Heart left ventricle (tissue), 16 donors: ENCODE data around the gene FARP1. TPM values are rescaled to one million over a fixed set of nuclear protein-coding genes. Genes with fewer than 3 reads are reported as not detected.

Experiments used
- ATAC-seq, 4 donors: fragments of 200-7000 bp; cut with Tn5 transposase; one replicate each; pipeline ENCODE4 v1.9.1; 2020 to 2022; ENCODE audit warnings: moderate library complexity in 4 of 4, mild to moderate bottlenecking in 3 of 4, moderate number of reproducible peaks in 1 of 4
- DNase-seq, 5 donors: peaks; one replicate each; pipeline ENCODE4 v3.0.0-alpha.2; 2020
- H3K27ac ChIP-seq, 12 donors: fragments of 200-600 bp; sonication (generic) in 4 of 12; one replicate each; pipeline versions ENCODE4 v1.5.0 to v1.8.0; 2016 to 2022; ENCODE audit warnings: mild to moderate bottlenecking in 2 of 12
- H3K27me3 ChIP-seq, 9 donors: fragments of 200-600 bp; sonication (generic) in 2 of 9; one replicate each; pipeline versions ENCODE4 v1.5.1 to v1.8.0; 2016 to 2022; ENCODE audit warnings: mild to moderate bottlenecking in 3 of 9
- H3K36me3 ChIP-seq, 9 donors: fragments of 200-600 bp; sonication (generic) in 2 of 9; one replicate each; pipeline versions ENCODE4 v1.5.0 to v1.8.0; 2018 to 2022; ENCODE audit warnings: mild to moderate bottlenecking in 2 of 9
- H3K4me1 ChIP-seq, 12 donors: fragments of 200-600 bp; sonication (generic) in 4 of 12; one replicate each; pipeline versions ENCODE4 v1.5.0 to v1.8.0; 2016 to 2022; ENCODE audit warnings: mild to moderate bottlenecking in 3 of 12
- H3K4me3 ChIP-seq, 12 donors: fragments of 200-600 bp; sonication (generic) in 4 of 12; one replicate each; pipeline versions ENCODE4 v1.5.0 to v1.8.0; 2017 to 2022; ENCODE audit warnings: mild to moderate bottlenecking in 9 of 12, moderate library complexity in 4 of 12
- H3K9me3 ChIP-seq, 12 donors: fragments of 200-600 bp; sonication (generic) in 4 of 12; one replicate each; pipeline versions ENCODE4 v1.5.0 to v1.8.0; 2016 to 2022; ENCODE audit warnings: mild to moderate bottlenecking in 1 of 12
- POLR2A ChIP-seq, 2 donors: fragments of 450-650 bp; IDR thresholded peaks; one replicate each; pipeline ENCODE4 v1.6.1; 2017; ENCODE audit warnings: antibody characterized with exemption in 2 of 2, mild to moderate bottlenecking in 2 of 2, moderate library complexity in 2 of 2
- WGBS, 4 donors: extraction: QIAGEN DNeasy Blood & Tissue Kit in 2 of 4; methylation state at CpG; one replicate each; pipeline versions ENCODE4 v1.1.5 to v1.1.7; 2013 to 2018; 5-methylcytosine and 5-hydroxymethylcytosine counted together
- intact Hi-C, 10 donors: fragments of 100-400 bp; cut with DNase I; formaldehyde crosslinking; loops; one replicate each; pipeline versions ENCODE4 v1.11.1 to v1.14.2; 2022
- polyA plus RNA-seq, 2 donors: library from polyadenylated mRNA; stranded (reverse); fragments of 200-250 nt; gene quantifications; one replicate each; pipeline ENCODE4 v1.2.3, GENCODE V29; 2013
- total RNA-seq, 9 donors: library from RNA; depleted of rRNA in 2 of 9; stranded (reverse); fragments of >200 nt in 2 of 9; fragmentation: NEBNext Ultra II Directional in 3 of 9; extraction: Animal tissue kit (Norgen Biotek cat#: 25700) in 3 of 9; gene quantifications; one replicate each; pipeline versions ENCODE4 v1.1.0 to v1.2.4, GENCODE V29; 2016 to 2023
- TF ChIP-seq, protein P1 (sequence below), 12 donors: fragments of 200-600 bp; sonication (generic) in 4 of 12; IDR thresholded peaks; one replicate each; pipeline versions ENCODE4 v1.5.0 to v1.8.0; 2018 to 2022; ENCODE audit warnings: antibody characterized with exemption in 12 of 12, mild to moderate bottlenecking in 5 of 12
- donor health status: ischemic (EF 13 %, LVEDD 7.1; RV severe dilation, severe dysfunction).
- donor health status: healthy with polysubstance abuse.
- donor health status: DM: no; HTN: yes; CAD: no.
- donor health status: DM: no; HTN: no; CAD: no.
- donor health status: ischemic (EF 25% LVEDD 6.9; RV normal size, moderate dysfunction).
- donor health status: ischemic (EF 25% LVEDD 5.7; RV mildly dilated, moderate dysfunction).
- donor health status: healthy.
- donor health status: DM: yes; HTN: yes; CAD: no.
- donor health status: ischemic (EF 35%, LVEDD 5.7; RV mildly dilated, moderate dysfunction).
- donor health status: nonischemic (EF 11% LVEDD 7.7; RV severe dilation, severe dysfunction).
- donor health status: DM: yes; HTN: yes; CAD: no.
- donor health status: PGD.
- donor health status: ischemic (EF 29% LVEDD 5.4; RV normal size, mild dysfunction).
- donor health status: nonischemic (EF 23%, LVEDD 6.1; RV moderate dilation, normal function).

Gene FARP1
- total and polyA plus RNA-seq, 11 donors: 7.7 to 51.8 (median 22.3) TPM

DNA sequence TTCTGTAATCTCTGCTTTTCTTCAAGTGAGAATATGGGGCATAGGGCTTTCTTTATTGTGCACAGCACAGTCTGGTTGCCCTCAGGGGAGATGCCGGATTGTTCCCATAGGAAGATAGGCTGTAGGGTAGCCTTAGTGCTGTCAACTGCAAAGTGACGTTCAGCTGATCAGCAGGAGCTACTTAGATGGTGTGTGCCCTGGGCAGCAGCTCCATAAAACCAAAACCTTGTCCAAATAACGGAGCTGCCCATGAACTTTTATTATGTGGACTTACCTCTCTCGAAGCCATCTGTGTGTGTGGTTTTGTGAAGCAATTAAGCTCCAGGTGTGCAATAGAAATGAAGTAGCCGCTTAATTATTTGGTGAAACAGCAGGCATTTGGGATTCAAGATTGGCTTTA is 154.2 kb downstream of the FARP1 start:
- WGBS, 4 donors: 92 to 94% (median 93%) methylated on average over 5 of the region's 5 CpGs
- ATAC-seq (no peak), DNase-seq (no peak)
- H3K27ac ChIP-seq: no peak overlapping the region
- no peaks in the 10 kb centered on the region for H3K27me3 ChIP-seq
- intact Hi-C loops: no loop called here
- no peak overlapping the region for H3K4me3 ChIP-seq
- TF ChIP-seq, protein P1, sequence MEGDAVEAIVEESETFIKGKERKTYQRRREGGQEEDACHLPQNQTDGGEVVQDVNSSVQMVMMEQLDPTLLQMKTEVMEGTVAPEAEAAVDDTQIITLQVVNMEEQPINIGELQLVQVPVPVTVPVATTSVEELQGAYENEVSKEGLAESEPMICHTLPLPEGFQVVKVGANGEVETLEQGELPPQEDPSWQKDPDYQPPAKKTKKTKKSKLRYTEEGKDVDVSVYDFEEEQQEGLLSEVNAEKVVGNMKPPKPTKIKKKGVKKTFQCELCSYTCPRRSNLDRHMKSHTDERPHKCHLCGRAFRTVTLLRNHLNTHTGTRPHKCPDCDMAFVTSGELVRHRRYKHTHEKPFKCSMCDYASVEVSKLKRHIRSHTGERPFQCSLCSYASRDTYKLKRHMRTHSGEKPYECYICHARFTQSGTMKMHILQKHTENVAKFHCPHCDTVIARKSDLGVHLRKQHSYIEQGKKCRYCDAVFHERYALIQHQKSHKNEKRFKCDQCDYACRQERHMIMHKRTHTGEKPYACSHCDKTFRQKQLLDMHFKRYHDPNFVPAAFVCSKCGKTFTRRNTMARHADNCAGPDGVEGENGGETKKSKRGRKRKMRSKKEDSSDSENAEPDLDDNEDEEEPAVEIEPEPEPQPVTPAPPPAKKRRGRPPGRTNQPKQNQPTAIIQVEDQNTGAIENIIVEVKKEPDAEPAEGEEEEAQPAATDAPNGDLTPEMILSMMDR (IDR thresholded peaks at IDR 0.05): no peak
- no peak for TF ChIP-seq POLR2A (IDR thresholded peaks at IDR 0.05)
- peaks cover 0 to 39% (median 15%) of the 10 kb centered on the region in 12 donors for H3K4me1 ChIP-seq
- H3K9me3 ChIP-seq: no peaks in the 10 kb centered on the region
- no peaks in the 10 kb centered on the region for H3K36me3 ChIP-seq

DNA sequence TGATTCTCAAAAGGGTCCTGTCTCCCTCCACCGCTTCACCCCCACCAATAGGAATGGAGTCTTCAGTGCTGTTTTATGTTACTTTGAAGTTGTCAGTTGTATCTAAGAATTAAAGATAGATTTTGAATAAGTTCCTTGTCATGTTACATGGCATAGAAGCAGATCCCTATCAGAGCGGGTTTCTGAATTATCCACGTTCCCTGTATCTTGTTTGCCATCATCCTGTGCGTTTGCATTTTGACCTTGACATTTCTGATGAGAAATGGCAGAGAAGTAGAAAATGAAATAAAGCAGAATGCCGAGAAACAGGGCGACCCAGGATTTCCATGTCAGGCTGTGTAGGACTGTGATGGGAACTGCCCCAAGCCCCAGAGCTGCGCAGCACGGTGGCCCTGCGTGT is 154.9 kb downstream of the FARP1 start:
- 94 to 97% (median 95%) methylated on average over 9 of the region's 9 CpGs for WGBS, 4 donors
- peaks cover 0 to 42% (median 16%) of the 10 kb centered on the region in 12 donors for H3K4me1 ChIP-seq
- no peak overlapping the region for H3K4me3 ChIP-seq
- no peak for TF ChIP-seq POLR2A (IDR thresholded peaks at IDR 0.05)
- TF ChIP-seq, protein P1 (IDR thresholded peaks at IDR 0.05): no peak
- DNase-seq (no peak), ATAC-seq (no peak)
- H3K27ac ChIP-seq: no peak overlapping the region
- intact Hi-C loops: no loop called here
- no peaks in the 10 kb centered on the region for H3K27me3 ChIP-seq
- no peaks in the 10 kb centered on the region for H3K36me3 ChIP-seq
- H3K9me3 ChIP-seq: no peaks in the 10 kb centered on the region

DNA sequence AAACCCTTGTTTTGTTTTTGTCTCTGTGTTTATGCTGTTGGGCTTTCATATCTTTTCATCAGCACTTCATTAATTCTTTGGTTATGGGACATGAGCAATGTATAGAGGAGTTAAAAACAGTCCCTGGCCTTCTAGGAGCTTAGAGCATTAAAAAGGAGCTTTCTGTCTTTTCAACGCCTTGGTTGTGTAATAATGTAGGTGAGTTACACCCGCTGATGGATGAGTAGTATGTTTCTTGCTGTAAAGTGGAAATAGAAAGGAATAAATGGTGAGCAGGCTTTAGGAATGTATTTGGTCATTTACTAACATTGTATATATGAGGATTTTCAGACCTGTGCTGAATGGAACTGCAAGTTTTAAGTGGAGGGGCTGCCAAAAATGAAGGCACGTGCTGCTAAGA is 155.7 kb downstream of the FARP1 start:
- Histone ChIP-seq H3K4me3 (no peak overlapping the region), H3K9me3 (no peaks in the 10 kb centered on the region), H3K36me3 (no peaks in the 10 kb centered on the region), H3K27me3 (no peaks in the 10 kb centered on the region), H3K27ac (no peak overlapping the region), H3K4me1 (peaks cover 0 to 42% (median 16%) of the 10 kb centered on the region in 12 donors)
- intact Hi-C loops: no loop called here
- 52 to 71% (median 57%) methylated on average over 3 of the region's 3 CpGs for WGBS, 4 donors
- ATAC-seq (no peak), DNase-seq (no peak)
- TF ChIP-seq POLR2A (IDR thresholded peaks at IDR 0.05): no peak
- TF ChIP-seq, protein P1 (IDR thresholded peaks at IDR 0.05): no peak

DNA sequence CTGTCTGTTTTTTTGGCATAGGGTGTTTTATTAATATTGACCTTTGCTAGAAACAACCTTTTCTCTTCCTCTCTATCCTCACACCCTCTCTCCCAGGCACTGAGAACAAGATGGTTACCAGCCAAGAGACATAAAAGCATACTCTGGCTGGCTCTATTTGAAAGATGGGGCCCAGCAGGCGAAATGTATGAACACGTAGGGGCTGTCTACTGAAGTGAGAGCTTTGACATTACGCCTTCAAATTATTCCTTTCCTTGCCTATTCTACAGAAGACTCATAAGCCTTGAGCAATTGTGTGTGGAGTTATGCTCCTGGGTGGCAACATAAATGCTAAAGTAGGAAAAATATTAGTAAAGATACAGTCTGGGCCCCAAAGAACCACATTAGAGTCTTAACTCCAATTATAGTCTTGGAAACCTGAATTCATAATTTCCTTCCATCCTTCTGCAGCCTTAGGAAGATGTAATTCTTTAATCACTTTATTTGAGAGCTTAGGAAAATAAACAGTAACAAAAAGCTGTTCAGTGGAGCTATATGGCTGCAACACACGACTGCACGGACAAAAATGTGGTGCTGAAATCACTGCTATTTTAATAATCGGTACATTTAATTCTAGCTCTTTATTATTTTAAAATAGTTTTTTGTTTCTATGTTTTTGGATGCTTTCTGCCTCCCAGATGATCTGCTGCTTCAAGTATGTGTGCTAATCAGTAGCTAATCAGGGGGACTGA is 156.5 kb downstream of the FARP1 start:
- Histone ChIP-seq H3K4me3 (no peak overlapping the region), H3K27ac (no peak overlapping the region), H3K4me1 (peaks cover 0 to 42% (median 16%) of the 10 kb centered on the region in 12 donors), H3K9me3 (no peaks in the 10 kb centered on the region), H3K36me3 (no peaks in the 10 kb centered on the region), H3K27me3 (no peaks in the 10 kb centered on the region)
- intact Hi-C loops: no loop called here
- WGBS, 4 donors: 67 to 80% (median 76%) methylated on average over 6 of the region's 6 CpGs
- no peak for ATAC-seq
- TF ChIP-seq, protein P1 (IDR thresholded peaks at IDR 0.05): no peak
- no peak for DNase-seq
